ENCODE data around the gene COX17.
"Not testable (repeated sequence)": the region's sequence is repeated elsewhere in the genome, so short reads cannot be mapped to it uniquely, and the experiment has no call there.

COX17 gene

GRCh38 chr3:119700269-119700919, 23.2 kb upstream of the COX17 start:
- Histone ChIP-seq H3K9ac (ENCODE audit: low read depth in 1 of 2, low read length in 2 of 2) (no peak overlapping the region), H3K4me3 (ENCODE audit: low read length in 2 of 2) (no peak overlapping the region), H3K9me3 (ENCODE audit: control insufficient read depth in 2 of 2, low read length in 2 of 2) (no peaks in the 10 kb centered on the region), H3K27ac (ENCODE audit: low read depth in 2 of 2, low read length in 2 of 2) (no peak overlapping the region), H3K36me3 (ENCODE audit: control insufficient read depth in 2 of 2, insufficient read depth in 2 of 2, low read length in 2 of 2) (no peaks in the 10 kb centered on the region), H3K4me1 (ENCODE audit: control insufficient read depth in 2 of 2, insufficient read depth in 2 of 2, low read length in 2 of 2) (peaks cover 10 to 13% of the 10 kb centered on the region in 2 donors), H3K27me3 (ENCODE audit: control insufficient read depth in 2 of 2, insufficient read depth in 2 of 2, low read length in 2 of 2) (peaks cover 0 to 3% of the 10 kb centered on the region in 2 donors)

DNA sequence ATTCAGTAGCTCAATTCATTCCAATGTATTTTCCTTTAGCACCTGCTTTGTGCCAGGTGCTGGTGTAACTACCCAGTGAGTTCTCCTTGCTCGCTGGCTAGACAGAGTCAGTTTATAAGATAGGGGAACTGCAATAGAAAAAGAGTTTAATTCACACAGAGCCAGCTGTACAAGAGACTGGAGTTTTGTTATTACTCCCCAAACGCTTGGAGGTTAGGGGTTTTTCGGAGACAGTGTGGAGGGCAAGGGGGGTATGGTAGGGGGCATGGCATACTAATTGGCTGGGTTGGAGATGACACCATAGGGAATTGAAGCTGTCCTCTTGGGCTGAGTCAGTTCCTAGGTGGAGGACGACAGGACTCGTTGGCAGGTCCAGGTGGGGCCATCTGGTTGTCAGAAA, 20.2 kb upstream of the COX17 start:
- H3K36me3 ChIP-seq (ENCODE audit: control insufficient read depth in 2 of 2, insufficient read depth in 2 of 2, low read length in 2 of 2) = no peaks in the 10 kb centered on the region
- H3K9ac ChIP-seq (ENCODE audit: low read depth in 1 of 2, low read length in 2 of 2) = no peak overlapping the region
- no peak overlapping the region for H3K27ac ChIP-seq (ENCODE audit: low read depth in 2 of 2, low read length in 2 of 2)
- H3K4me3 ChIP-seq (ENCODE audit: low read length in 2 of 2) = no peak overlapping the region
- H3K4me1 ChIP-seq (ENCODE audit: control insufficient read depth in 2 of 2, insufficient read depth in 2 of 2, low read length in 2 of 2) = peaks cover 3 to 5% of the 10 kb centered on the region in 2 donors
- no peaks in the 10 kb centered on the region for H3K9me3 ChIP-seq (ENCODE audit: control insufficient read depth in 2 of 2, low read length in 2 of 2)
- H3K27me3 ChIP-seq (ENCODE audit: control insufficient read depth in 2 of 2, insufficient read depth in 2 of 2, low read length in 2 of 2) = no peaks in the 10 kb centered on the region

- H3K27me3 ChIP-seq (ENCODE audit: control insufficient read depth in 2 of 2, insufficient read depth in 2 of 2, low read length in 2 of 2) = no peaks in the 10 kb centered on the region
- H3K36me3 ChIP-seq (ENCODE audit: control insufficient read depth in 2 of 2, insufficient read depth in 2 of 2, low read length in 2 of 2) = no peaks in the 10 kb centered on the region
- no peak overlapping the region for H3K9ac ChIP-seq (ENCODE audit: low read depth in 1 of 2, low read length in 2 of 2)
- no peak overlapping the region for H3K27ac ChIP-seq (ENCODE audit: low read depth in 2 of 2, low read length in 2 of 2)
- no peaks in the 10 kb centered on the region for H3K9me3 ChIP-seq (ENCODE audit: control insufficient read depth in 2 of 2, low read length in 2 of 2)
- H3K4me1 ChIP-seq (ENCODE audit: control insufficient read depth in 2 of 2, insufficient read depth in 2 of 2, low read length in 2 of 2) = no peaks in the 10 kb centered on the region
- no peak overlapping the region for H3K4me3 ChIP-seq (ENCODE audit: low read length in 2 of 2)
Observed at GRCh38 chr3:119695480-119695879, 18.3 kb upstream of the COX17 start.

- Histone ChIP-seq H3K4me3 (ENCODE audit: low read length in 2 of 2) (no peak overlapping the region), H3K27ac (ENCODE audit: low read depth in 2 of 2, low read length in 2 of 2) (no peak overlapping the region), H3K27me3 (ENCODE audit: control insufficient read depth in 2 of 2, insufficient read depth in 2 of 2, low read length in 2 of 2) (no peaks in the 10 kb centered on the region), H3K9ac (ENCODE audit: low read depth in 1 of 2, low read length in 2 of 2) (no peak overlapping the region), H3K36me3 (ENCODE audit: control insufficient read depth in 2 of 2, insufficient read depth in 2 of 2, low read length in 2 of 2) (no peaks in the 10 kb centered on the region), H3K9me3 (ENCODE audit: control insufficient read depth in 2 of 2, low read length in 2 of 2) (no peaks in the 10 kb centered on the region), H3K4me1 (ENCODE audit: control insufficient read depth in 2 of 2, insufficient read depth in 2 of 2, low read length in 2 of 2) (no peaks in the 10 kb centered on the region)
Observed at GRCh38 chr3:119690043-119690656, 12.9 kb upstream of the COX17 start.

DNA sequence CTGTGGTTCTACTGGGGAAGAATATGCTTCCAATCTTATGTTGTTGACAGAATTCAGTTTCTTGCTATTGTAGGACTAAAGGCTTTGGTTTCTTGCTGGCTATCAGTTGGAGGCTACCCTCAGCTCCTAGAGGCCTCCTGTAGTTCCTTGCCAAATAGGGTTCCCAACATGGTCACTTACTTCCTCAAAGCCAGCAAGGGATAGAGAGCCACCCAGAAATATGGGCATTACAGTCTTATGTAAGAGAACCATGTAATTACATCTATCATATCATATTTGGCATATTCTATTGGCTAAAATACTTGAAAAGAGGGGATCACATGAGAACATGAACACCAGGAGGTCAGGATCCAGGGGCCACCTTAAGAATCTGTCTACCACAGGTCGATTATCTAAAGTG, 6.2 kb upstream of the COX17 start:
- Histone ChIP-seq H3K27me3 (ENCODE audit: control insufficient read depth in 2 of 2, insufficient read depth in 2 of 2, low read length in 2 of 2) (no peaks in the 10 kb centered on the region), H3K27ac (ENCODE audit: low read depth in 2 of 2, low read length in 2 of 2) (no peak overlapping the region), H3K36me3 (ENCODE audit: control insufficient read depth in 2 of 2, insufficient read depth in 2 of 2, low read length in 2 of 2) (no peaks in the 10 kb centered on the region), H3K9me3 (ENCODE audit: control insufficient read depth in 2 of 2, low read length in 2 of 2) (no peaks in the 10 kb centered on the region), H3K4me1 (ENCODE audit: control insufficient read depth in 2 of 2, insufficient read depth in 2 of 2, low read length in 2 of 2) (no peaks in the 10 kb centered on the region), H3K4me3 (ENCODE audit: low read length in 2 of 2) (no peak overlapping the region), H3K9ac (ENCODE audit: low read depth in 1 of 2, low read length in 2 of 2) (no peak overlapping the region)

- Histone ChIP-seq H3K36me3 (ENCODE audit: control insufficient read depth in 2 of 2, insufficient read depth in 2 of 2, low read length in 2 of 2) (no peaks in the 10 kb centered on the region), H3K27ac (ENCODE audit: low read depth in 2 of 2, low read length in 2 of 2) (no peak overlapping the region), H3K9ac (ENCODE audit: low read depth in 1 of 2, low read length in 2 of 2) (no peak overlapping the region), H3K4me1 (ENCODE audit: control insufficient read depth in 2 of 2, insufficient read depth in 2 of 2, low read length in 2 of 2) (peaks cover 2 to 8% of the 10 kb centered on the region in 2 donors), H3K9me3 (ENCODE audit: control insufficient read depth in 2 of 2, low read length in 2 of 2) (no peaks in the 10 kb centered on the region), H3K4me3 (ENCODE audit: low read length in 2 of 2) (no peak overlapping the region), H3K27me3 (ENCODE audit: control insufficient read depth in 2 of 2, insufficient read depth in 2 of 2, low read length in 2 of 2) (no peaks in the 10 kb centered on the region)
Observed at GRCh38 chr3:119681279-119681678, 4.1 kb upstream of the COX17 start.

- H3K36me3 ChIP-seq (ENCODE audit: control insufficient read depth in 2 of 2, insufficient read depth in 2 of 2, low read length in 2 of 2) = peaks cover 0 to 4% of the 10 kb centered on the region in 2 donors
- H3K4me1 ChIP-seq (ENCODE audit: control insufficient read depth in 2 of 2, insufficient read depth in 2 of 2, low read length in 2 of 2) = peaks cover 9 to 15% of the 10 kb centered on the region in 2 donors
- H3K9me3 ChIP-seq (ENCODE audit: control insufficient read depth in 2 of 2, low read length in 2 of 2) = no peaks in the 10 kb centered on the region
- H3K27ac ChIP-seq (ENCODE audit: low read depth in 2 of 2, low read length in 2 of 2) = no peak overlapping the region
- H3K27me3 ChIP-seq (ENCODE audit: control insufficient read depth in 2 of 2, insufficient read depth in 2 of 2, low read length in 2 of 2) = no peaks in the 10 kb centered on the region
- no peak overlapping the region for H3K9ac ChIP-seq (ENCODE audit: low read depth in 1 of 2, low read length in 2 of 2)
- no peak overlapping the region for H3K4me3 ChIP-seq (ENCODE audit: low read length in 2 of 2)
Observed at GRCh38 chr3:119679874-119680273, 2.7 kb upstream of the COX17 start.

GRCh38 chr3:119678209-119678608, 1.0 kb upstream of the COX17 start:
- H3K27me3 ChIP-seq (ENCODE audit: control insufficient read depth in 2 of 2, insufficient read depth in 2 of 2, low read length in 2 of 2); H3K9me3 ChIP-seq (ENCODE audit: control insufficient read depth in 2 of 2, low read length in 2 of 2); H3K9ac ChIP-seq (ENCODE audit: low read depth in 1 of 2, low read length in 2 of 2); H3K4me3 ChIP-seq (ENCODE audit: low read length in 2 of 2); H3K27ac ChIP-seq (ENCODE audit: low read depth in 2 of 2, low read length in 2 of 2): not testable (repeated sequence)
- Histone ChIP-seq H3K36me3 (ENCODE audit: control insufficient read depth in 2 of 2, insufficient read depth in 2 of 2, low read length in 2 of 2) (peaks cover 9 to 14% of the 10 kb centered on the region in 2 donors), H3K4me1 (ENCODE audit: control insufficient read depth in 2 of 2, insufficient read depth in 2 of 2, low read length in 2 of 2) (peaks cover 9 to 15% of the 10 kb centered on the region in 2 donors)

GRCh38 chr3:119677641-119677934, 382 bp upstream of the COX17 start:
- H3K36me3 ChIP-seq (ENCODE audit: control insufficient read depth in 2 of 2, insufficient read depth in 2 of 2, low read length in 2 of 2) = peaks cover 14 to 19% of the 10 kb centered on the region in 2 donors
- H3K4me1 ChIP-seq (ENCODE audit: control insufficient read depth in 2 of 2, insufficient read depth in 2 of 2, low read length in 2 of 2) = peaks cover 9 to 19% of the 10 kb centered on the region in 2 donors
- no peaks in the 10 kb centered on the region for H3K9me3 ChIP-seq (ENCODE audit: control insufficient read depth in 2 of 2, low read length in 2 of 2)
- peak overlapping the region; percentile 76 to 85 for H3K9ac ChIP-seq (ENCODE audit: low read depth in 1 of 2, low read length in 2 of 2)
- peak overlapping the region; percentile 84 for H3K4me3 ChIP-seq (ENCODE audit: low read length in 2 of 2)
- no peaks in the 10 kb centered on the region for H3K27me3 ChIP-seq (ENCODE audit: control insufficient read depth in 2 of 2, insufficient read depth in 2 of 2, low read length in 2 of 2)
- H3K27ac ChIP-seq (ENCODE audit: low read depth in 2 of 2, low read length in 2 of 2) = peak overlapping the region; percentile 86 to 91

GRCh38 chr3:119676020-119676419, 1.2 kb downstream of the COX17 start:
- H3K27ac ChIP-seq (ENCODE audit: low read depth in 2 of 2, low read length in 2 of 2) = peak overlapping the region in 1 of 2 donors; percentile 91
- H3K4me3 ChIP-seq (ENCODE audit: low read length in 2 of 2) = peak overlapping the region; percentile 84
- H3K27me3 ChIP-seq (ENCODE audit: control insufficient read depth in 2 of 2, insufficient read depth in 2 of 2, low read length in 2 of 2) = no peaks in the 10 kb centered on the region
- H3K36me3 ChIP-seq (ENCODE audit: control insufficient read depth in 2 of 2, insufficient read depth in 2 of 2, low read length in 2 of 2) = peaks cover 22 to 31% of the 10 kb centered on the region in 2 donors
- no peaks in the 10 kb centered on the region for H3K9me3 ChIP-seq (ENCODE audit: control insufficient read depth in 2 of 2, low read length in 2 of 2)
- H3K4me1 ChIP-seq (ENCODE audit: control insufficient read depth in 2 of 2, insufficient read depth in 2 of 2, low read length in 2 of 2) = peaks cover 9 to 19% of the 10 kb centered on the region in 2 donors
- H3K9ac ChIP-seq (ENCODE audit: low read depth in 1 of 2, low read length in 2 of 2) = no peak overlapping the region
